Measurements from ENCODE around the gene FAM78B. TPM values are rescaled to one million over a fixed set of nuclear protein-coding genes. Genes with fewer than 3 reads are reported as not detected.

The FAM78B gene
- total RNA-seq, 1 donor from 2014 or later = 1.0 TPM

- no peaks in the 10 kb centered on the region for H3K36me3 ChIP-seq (ENCODE audit: control insufficient read depth in 3 of 3, insufficient read depth in 3 of 3, low read length in 3 of 3)
- H3K4me1 ChIP-seq (ENCODE audit: control insufficient read depth in 3 of 3, insufficient read depth in 3 of 3, low read length in 3 of 3) = peaks cover 7 to 14% (median 7%) of the 10 kb centered on the region in 3 donors
- no peaks in the 10 kb centered on the region for H3K27me3 ChIP-seq (ENCODE audit: control insufficient read depth in 3 of 3, insufficient read depth in 3 of 3, low read length in 3 of 3)
- H3K4me3 ChIP-seq (ENCODE audit: low read length in 3 of 3) = no peak overlapping the region
- no peaks in the 10 kb centered on the region for H3K9me3 ChIP-seq (ENCODE audit: control insufficient read depth in 3 of 3, low read length in 3 of 3)
- H3K27ac ChIP-seq (ENCODE audit: low read depth, low read length) = no peak overlapping the region
- no peak overlapping the region for H3K9ac ChIP-seq (ENCODE audit: low read depth in 1 of 3, low read length in 3 of 3)
Measured at GRCh38 chr1:166062421-166063070, 104.3 kb downstream of the FAM78B start.

- no peaks in the 10 kb centered on the region for H3K9me3 ChIP-seq (ENCODE audit: control insufficient read depth in 3 of 3, low read length in 3 of 3)
- H3K27me3 ChIP-seq (ENCODE audit: control insufficient read depth in 3 of 3, insufficient read depth in 3 of 3, low read length in 3 of 3) = no peaks in the 10 kb centered on the region
- no peak overlapping the region for H3K27ac ChIP-seq (ENCODE audit: low read depth, low read length)
- no peaks in the 10 kb centered on the region for H3K36me3 ChIP-seq (ENCODE audit: control insufficient read depth in 3 of 3, insufficient read depth in 3 of 3, low read length in 3 of 3)
- no peak overlapping the region for H3K9ac ChIP-seq (ENCODE audit: low read depth in 1 of 3, low read length in 3 of 3)
- no peak overlapping the region for H3K4me3 ChIP-seq (ENCODE audit: low read length in 3 of 3)
- H3K4me1 ChIP-seq (ENCODE audit: control insufficient read depth in 3 of 3, insufficient read depth in 3 of 3, low read length in 3 of 3) = no peaks in the 10 kb centered on the region
Measured at GRCh38 chr1:166057650-166058049, 109.2 kb downstream of the FAM78B start.

- H3K4me1 ChIP-seq (ENCODE audit: control insufficient read depth in 3 of 3, insufficient read depth in 3 of 3, low read length in 3 of 3) = no peaks in the 10 kb centered on the region
Measured at GRCh38 chr1:166053395-166053794, 113.4 kb downstream of the FAM78B start.

GRCh38 chr1:166040202-166040997 is 126.4 kb downstream of the FAM78B start:
- H3K36me3 ChIP-seq (ENCODE audit: control insufficient read depth in 3 of 3, insufficient read depth in 3 of 3, low read length in 3 of 3) = no peaks in the 10 kb centered on the region
- H3K9ac ChIP-seq (ENCODE audit: low read depth in 1 of 3, low read length in 3 of 3) = no peak overlapping the region
- no peaks in the 10 kb centered on the region for H3K4me1 ChIP-seq (ENCODE audit: control insufficient read depth in 3 of 3, insufficient read depth in 3 of 3, low read length in 3 of 3)
- no peaks in the 10 kb centered on the region for H3K9me3 ChIP-seq (ENCODE audit: control insufficient read depth in 3 of 3, low read length in 3 of 3)
- H3K4me3 ChIP-seq (ENCODE audit: low read length in 3 of 3) = no peak overlapping the region
- H3K27me3 ChIP-seq (ENCODE audit: control insufficient read depth in 3 of 3, insufficient read depth in 3 of 3, low read length in 3 of 3) = no peaks in the 10 kb centered on the region
- H3K27ac ChIP-seq (ENCODE audit: low read depth, low read length) = no peak overlapping the region

More at GRCh38 chr1:166053395-166053794, 113.4 kb downstream of the FAM78B start:
- Histone ChIP-seq H3K36me3 (ENCODE audit: control insufficient read depth in 3 of 3, insufficient read depth in 3 of 3, low read length in 3 of 3) (no peaks in the 10 kb centered on the region), H3K9ac (ENCODE audit: low read depth in 1 of 3, low read length in 3 of 3) (no peak overlapping the region), H3K27me3 (ENCODE audit: control insufficient read depth in 3 of 3, insufficient read depth in 3 of 3, low read length in 3 of 3) (peaks cover 0 to 12% (median 3%) of the 10 kb centered on the region in 3 donors), H3K9me3 (ENCODE audit: control insufficient read depth in 3 of 3, low read length in 3 of 3) (no peaks in the 10 kb centered on the region), H3K27ac (ENCODE audit: low read depth, low read length) (no peak overlapping the region), H3K4me3 (ENCODE audit: low read length in 3 of 3) (no peak overlapping the region)

- Histone ChIP-seq H3K9me3 (ENCODE audit: control insufficient read depth in 3 of 3, low read length in 3 of 3) (no peaks in the 10 kb centered on the region), H3K27ac (ENCODE audit: low read depth, low read length) (no peak overlapping the region), H3K27me3 (ENCODE audit: control insufficient read depth in 3 of 3, insufficient read depth in 3 of 3, low read length in 3 of 3) (no peaks in the 10 kb centered on the region), H3K9ac (ENCODE audit: low read depth in 1 of 3, low read length in 3 of 3) (no peak overlapping the region), H3K4me3 (ENCODE audit: low read length in 3 of 3) (no peak overlapping the region), H3K4me1 (ENCODE audit: control insufficient read depth in 3 of 3, insufficient read depth in 3 of 3, low read length in 3 of 3) (no peaks in the 10 kb centered on the region), H3K36me3 (ENCODE audit: control insufficient read depth in 3 of 3, insufficient read depth in 3 of 3, low read length in 3 of 3) (no peaks in the 10 kb centered on the region)
Measured at GRCh38 chr1:166039436-166040201, 127.2 kb downstream of the FAM78B start.

GRCh38 chr1:166036092-166036491 is 130.7 kb downstream of the FAM78B start:
- H3K27ac ChIP-seq (ENCODE audit: low read depth, low read length) = no peak overlapping the region
- peaks cover 6 to 9% (median 8%) of the 10 kb centered on the region in 3 donors for H3K4me1 ChIP-seq (ENCODE audit: control insufficient read depth in 3 of 3, insufficient read depth in 3 of 3, low read length in 3 of 3)
- no peaks in the 10 kb centered on the region for H3K27me3 ChIP-seq (ENCODE audit: control insufficient read depth in 3 of 3, insufficient read depth in 3 of 3, low read length in 3 of 3)
- no peak overlapping the region for H3K9ac ChIP-seq (ENCODE audit: low read depth in 1 of 3, low read length in 3 of 3)
- H3K36me3 ChIP-seq (ENCODE audit: control insufficient read depth in 3 of 3, insufficient read depth in 3 of 3, low read length in 3 of 3) = no peaks in the 10 kb centered on the region
- H3K4me3 ChIP-seq (ENCODE audit: low read length in 3 of 3) = no peak overlapping the region
- H3K9me3 ChIP-seq (ENCODE audit: control insufficient read depth in 3 of 3, low read length in 3 of 3) = no peaks in the 10 kb centered on the region

- no peak overlapping the region for H3K4me3 ChIP-seq (ENCODE audit: low read length in 3 of 3)
- H3K36me3 ChIP-seq (ENCODE audit: control insufficient read depth in 3 of 3, insufficient read depth in 3 of 3, low read length in 3 of 3) = no peaks in the 10 kb centered on the region
- peaks cover 6 to 9% (median 8%) of the 10 kb centered on the region in 3 donors for H3K4me1 ChIP-seq (ENCODE audit: control insufficient read depth in 3 of 3, insufficient read depth in 3 of 3, low read length in 3 of 3)
- peaks cover 0 to 2% (median 0%) of the 10 kb centered on the region in 3 donors for H3K27me3 ChIP-seq (ENCODE audit: control insufficient read depth in 3 of 3, insufficient read depth in 3 of 3, low read length in 3 of 3)
- H3K27ac ChIP-seq (ENCODE audit: low read depth, low read length) = no peak overlapping the region
- no peaks in the 10 kb centered on the region for H3K9me3 ChIP-seq (ENCODE audit: control insufficient read depth in 3 of 3, low read length in 3 of 3)
- H3K9ac ChIP-seq (ENCODE audit: low read depth in 1 of 3, low read length in 3 of 3) = no peak overlapping the region
Measured at GRCh38 chr1:166032572-166033371, 134.0 kb downstream of the FAM78B start.

- Histone ChIP-seq H3K9me3 (ENCODE audit: control insufficient read depth in 3 of 3, low read length in 3 of 3) (no peaks in the 10 kb centered on the region), H3K4me1 (ENCODE audit: control insufficient read depth in 3 of 3, insufficient read depth in 3 of 3, low read length in 3 of 3) (peaks cover 6 to 9% (median 8%) of the 10 kb centered on the region in 3 donors), H3K27me3 (ENCODE audit: control insufficient read depth in 3 of 3, insufficient read depth in 3 of 3, low read length in 3 of 3) (peaks cover 0 to 2% (median 0%) of the 10 kb centered on the region in 3 donors), H3K4me3 (ENCODE audit: low read length in 3 of 3) (no peak overlapping the region), H3K9ac (ENCODE audit: low read depth in 1 of 3, low read length in 3 of 3) (no peak overlapping the region), H3K36me3 (ENCODE audit: control insufficient read depth in 3 of 3, insufficient read depth in 3 of 3, low read length in 3 of 3) (no peaks in the 10 kb centered on the region), H3K27ac (ENCODE audit: low read depth, low read length) (no peak overlapping the region)
Measured at GRCh38 chr1:166031932-166032571, 134.7 kb downstream of the FAM78B start.

All from skeletal muscle tissue (tissue), 4 donors.